NB4 (cell line): Measurements from ENCODE around the gene SPACA4.

Source experiments
- CTCF ChIP-seq: IDR thresholded peaks from one replicate; pipeline ENCODE4 v1.5.1; 2012; ENCODE audit warnings: low read depth, low read length
- MAX ChIP-seq: IDR thresholded peaks from 2 replicates; pipeline ENCODE4 v1.6.1; 2011; ENCODE audit warnings: low read depth, low read length
- MYC ChIP-seq: IDR thresholded peaks from 2 replicates; pipeline ENCODE4 v1.6.1; 2011; ENCODE audit warnings: low read depth, low read length
- POLR2A ChIP-seq: IDR thresholded peaks from 2 replicates; pipeline ENCODE4 v1.6.1; 2011; ENCODE audit warnings: mild to moderate bottlenecking; ENCODE audit not compliant: insufficient read length; ENCODE audit errors: extremely low read depth

- TF ChIP-seq CTCF (no peak), POLR2A (no peak), MAX (no peak), MYC (no peak)
Measured at GRCh38 chr19:48600679-48601417, 5.7 kb upstream of the SPACA4 start.
